DMS79 treated with DMSO at 0.1 percent for 48 hours (cell line): Measurements from ENCODE around the gene ABI2.

Experiments used
- DNase-seq: peaks from one replicate; lab custom pipeline; 2025; lab: John Stamatoyannopoulos, UW

The ABI2 gene

GRCh38 chr2:203480623-203481022, 152.4 kb downstream of the ABI2 start:
- no peak for DNase-seq

- DNase-seq: no peak
Observed at GRCh38 chr2:203484266-203485112, 156.3 kb downstream of the ABI2 start.

GRCh38 chr2:203489531-203489930, 161.3 kb downstream of the ABI2 start:
- no peak for DNase-seq

GRCh38 chr2:203490391-203490790, 162.2 kb downstream of the ABI2 start:
- DNase-seq: no peak

- no peak for DNase-seq
Observed at GRCh38 chr2:203492965-203493364, 164.8 kb downstream of the ABI2 start.
